Smooth muscle cell (in vitro differentiated cells): ENCODE measurements around the gene FRZB. TPM values are rescaled to one million over a fixed set of nuclear protein-coding genes. Genes with fewer than 3 reads are reported as not detected.

ENCODE experiments used
- DNase-seq: peaks from one replicate; lab custom pipeline; 2025; ENCODE audit not compliant: unreplicated experiment; lab: John Stamatoyannopoulos, UW
- H2AFZ ChIP-seq: fragments of 200-600 bp; sonication (generic); 2 replicates; pipeline ENCODE4 v1.6.0; 2016; ENCODE audit warnings: antibody characterized with exemption, low read depth, mild to moderate bottlenecking
- H3F3A ChIP-seq: fragments of 200-600 bp; sonication (generic); 2 replicates; pipeline ENCODE4 v1.6.0; 2017; ENCODE audit warnings: antibody characterized with exemption, low read depth
- H3K27ac ChIP-seq: fragments of 200-600 bp; sonication (generic); 2 replicates; pipeline ENCODE4 v1.5.1; 2016; ENCODE audit warnings: low read depth, mild to moderate bottlenecking
- H3K27me3 ChIP-seq: fragments of 200-600 bp; sonication (generic); 2 replicates; pipeline ENCODE4 v1.6.1; 2016; ENCODE audit warnings: low read depth, mild to moderate bottlenecking
- H3K36me3 ChIP-seq: fragments of 200-600 bp; sonication (generic); 2 replicates; pipeline ENCODE4 v1.5.1; 2016; ENCODE audit warnings: low read depth
- H3K4me1 ChIP-seq: fragments of 200-600 bp; sonication (generic); 2 replicates; pipeline ENCODE4 v1.5.1; 2016; ENCODE audit warnings: low read depth
- H3K4me2 ChIP-seq: fragments of 200-600 bp; sonication (generic); 2 replicates; pipeline ENCODE4 v1.6.0; 2016; ENCODE audit warnings: mild to moderate bottlenecking
- H3K4me3 ChIP-seq: fragments of 200-600 bp; sonication (generic); 2 replicates; pipeline ENCODE4 v1.5.1; 2016; ENCODE audit warnings: mild to moderate bottlenecking
- H3K79me2 ChIP-seq: fragments of 200-600 bp; sonication (generic); 2 replicates; pipeline ENCODE4 v1.6.0; 2016; ENCODE audit warnings: low read depth, mild to moderate bottlenecking
- H3K9ac ChIP-seq: fragments of 200-600 bp; sonication (generic); 2 replicates; pipeline ENCODE4 v1.6.0; 2016; ENCODE audit warnings: low read depth
- H3K9me3 ChIP-seq: fragments of 200-600 bp; sonication (generic); replicated peaks from 2 replicates; pipeline ENCODE4 v1.5.1; 2016; ENCODE audit warnings: low read depth
- H4K20me1 ChIP-seq: fragments of 200-600 bp; sonication (generic); 2 replicates; pipeline ENCODE4 v1.6.0; 2016; ENCODE audit warnings: low read depth
- WGBS: methylation state at CpG from one replicate; pipeline ENCODE4 v1.1.7; 2016; ENCODE audit warnings: low lambda C conversion rate; 5-methylcytosine and 5-hydroxymethylcytosine counted together
- polyA plus RNA-seq: library from polyadenylated mRNA; unstranded; fragments of >200 nt; fragmentation: Nextera tagmentation; extraction: Ambion mirVana; gene quantifications from 2 replicates; pipeline ENCODE4 v1.2.1, GENCODE V29; 2016
- total RNA-seq: library from RNA; depleted of rRNA; stranded (reverse); fragments of >200 nt; gene quantifications from 2 replicates; pipeline ENCODE4 v1.2.3, GENCODE V29; 2014
- TF ChIP-seq, protein P1 (sequence below): fragments of 200-600 bp; sonication (generic); IDR thresholded peaks from 2 replicates; pipeline ENCODE4 v1.5.1; 2017; ENCODE audit warnings: borderline replicate concordance, mild to moderate bottlenecking, antibody characterized with exemption; ENCODE audit not compliant: insufficient read depth, poor library complexity, severe bottlenecking

Gene FRZB, protein sequence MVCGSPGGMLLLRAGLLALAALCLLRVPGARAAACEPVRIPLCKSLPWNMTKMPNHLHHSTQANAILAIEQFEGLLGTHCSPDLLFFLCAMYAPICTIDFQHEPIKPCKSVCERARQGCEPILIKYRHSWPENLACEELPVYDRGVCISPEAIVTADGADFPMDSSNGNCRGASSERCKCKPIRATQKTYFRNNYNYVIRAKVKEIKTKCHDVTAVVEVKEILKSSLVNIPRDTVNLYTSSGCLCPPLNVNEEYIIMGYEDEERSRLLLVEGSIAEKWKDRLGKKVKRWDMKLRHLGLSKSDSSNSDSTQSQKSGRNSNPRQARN
- total RNA-seq (11.2 and 12.4 TPM in 2 replicates), polyA plus RNA-seq (30.6 and 33.5 TPM in 2 replicates)

DNA sequence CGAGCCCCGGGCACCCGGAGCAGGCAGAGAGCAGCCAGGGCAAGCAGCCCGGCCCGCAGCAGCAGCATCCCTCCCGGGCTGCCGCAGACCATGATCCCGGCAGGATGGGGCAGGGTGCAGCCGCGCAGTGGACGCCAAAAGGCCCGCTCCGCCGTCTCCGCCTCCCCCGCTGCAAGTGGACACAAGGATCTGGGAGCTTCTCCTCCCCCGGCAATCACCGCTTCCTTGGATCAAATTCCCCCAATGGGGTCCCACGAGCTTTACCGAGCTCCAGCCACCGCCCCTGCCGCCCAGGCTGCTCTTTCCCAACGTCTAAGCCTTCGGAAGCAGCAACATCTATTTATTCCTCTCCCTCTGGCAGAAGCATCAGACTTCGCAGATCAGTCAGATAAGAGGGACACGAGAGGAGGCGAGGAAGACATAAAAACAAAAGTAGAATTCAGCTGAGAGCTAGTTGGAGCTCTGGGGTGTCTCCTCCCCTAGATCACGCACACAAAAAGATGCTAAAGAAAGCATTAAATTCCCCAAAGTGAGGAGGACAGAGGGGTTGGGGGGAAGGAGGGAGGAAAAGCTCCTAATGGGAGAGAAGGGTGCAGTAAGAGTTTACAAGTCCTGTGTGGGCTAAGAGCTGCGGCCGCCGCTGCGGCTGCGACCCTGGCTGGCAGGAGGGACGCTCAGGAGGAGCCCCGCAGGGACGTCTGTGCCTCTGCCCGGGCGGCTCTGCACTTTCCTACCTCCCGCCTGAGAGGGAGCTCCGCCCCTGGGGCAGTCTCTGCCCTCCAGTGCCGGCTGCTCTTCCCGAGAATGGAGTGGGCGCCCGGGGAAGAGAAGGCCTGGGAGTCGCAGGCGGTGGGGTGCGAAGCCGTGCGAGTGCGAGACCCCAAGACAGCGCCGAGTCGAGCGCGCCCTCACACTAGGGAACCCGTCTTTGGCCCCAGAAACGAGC lies at the start of gene FRZB:
TSS of gene FRZB (minus strand) at position 177 of the 946 bp plus-strand sequence. CDS start at position 92, 85 bp downstream.
- DNase-seq = peak; percentile 36
- no peak within 1 kb of the TSS for H3K27ac ChIP-seq

DNA sequence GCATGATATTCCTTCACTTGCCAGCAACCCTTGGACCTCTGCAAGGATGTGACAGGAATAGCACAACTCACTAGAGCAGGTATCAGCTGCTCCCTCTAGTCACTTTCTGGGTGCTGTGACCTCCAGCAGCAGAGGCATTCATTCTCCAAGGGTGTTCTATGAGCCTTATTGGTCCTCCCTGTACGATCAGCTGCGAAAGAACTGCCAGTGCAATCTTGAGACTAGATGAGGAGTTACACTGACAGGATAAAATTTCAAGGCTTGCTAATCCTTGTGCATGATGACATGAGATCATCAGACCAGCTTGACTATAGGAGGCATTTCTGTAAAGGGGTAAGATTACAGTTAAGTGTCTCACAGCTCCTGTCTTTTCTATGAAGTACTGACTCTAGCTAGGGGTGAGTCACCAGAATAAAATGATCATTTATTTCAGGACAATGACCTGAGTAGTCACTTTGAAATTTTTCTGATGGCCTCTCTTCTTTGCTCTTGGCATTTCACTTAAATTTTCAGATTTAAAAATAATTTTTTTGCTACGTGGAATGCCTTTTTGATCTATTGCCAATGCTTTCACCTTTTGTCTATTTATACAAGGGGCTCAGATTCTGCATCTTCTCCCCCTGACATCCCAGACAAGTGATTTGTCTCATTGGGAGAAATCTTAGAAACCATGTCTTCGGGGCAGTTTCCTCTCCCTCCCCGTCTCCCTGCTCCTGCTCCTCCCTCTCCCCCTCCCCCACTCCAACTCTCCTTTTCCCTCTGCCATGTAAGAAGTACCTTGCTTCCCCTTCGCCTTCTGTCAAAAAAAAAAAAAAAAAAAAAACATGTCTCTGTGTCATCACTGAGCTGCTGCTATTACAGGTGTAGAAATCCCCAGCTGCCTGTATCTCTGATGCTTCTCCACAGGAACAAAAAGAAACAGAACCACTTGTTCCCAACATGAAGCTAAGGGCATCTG lies 49.2 kb upstream of the FRZB start:
- Histone ChIP-seq H3K4me2 (peak overlapping the region; percentile 55), H3K4me3 (no peak overlapping the region), H4K20me1 (peaks cover 12% of the 10 kb centered on the region), H3F3A (peaks cover 12% of the 10 kb centered on the region), H3K79me2 (no peaks in the 10 kb centered on the region), H3K27ac (peak overlapping the region; percentile 69), H2AFZ (no peak overlapping the region), H3K36me3 (peaks cover 4% of the 10 kb centered on the region), H3K9ac (peak overlapping the region; percentile 10), H3K4me1 (peaks cover 3% of the 10 kb centered on the region), H3K27me3 (no peaks in the 10 kb centered on the region), H3K9me3 (no peaks in the 10 kb centered on the region)
- DNase-seq = no peak
- 35% methylated on average over 4 of the region's 6 CpGs for WGBS
- TF ChIP-seq, protein P1, sequence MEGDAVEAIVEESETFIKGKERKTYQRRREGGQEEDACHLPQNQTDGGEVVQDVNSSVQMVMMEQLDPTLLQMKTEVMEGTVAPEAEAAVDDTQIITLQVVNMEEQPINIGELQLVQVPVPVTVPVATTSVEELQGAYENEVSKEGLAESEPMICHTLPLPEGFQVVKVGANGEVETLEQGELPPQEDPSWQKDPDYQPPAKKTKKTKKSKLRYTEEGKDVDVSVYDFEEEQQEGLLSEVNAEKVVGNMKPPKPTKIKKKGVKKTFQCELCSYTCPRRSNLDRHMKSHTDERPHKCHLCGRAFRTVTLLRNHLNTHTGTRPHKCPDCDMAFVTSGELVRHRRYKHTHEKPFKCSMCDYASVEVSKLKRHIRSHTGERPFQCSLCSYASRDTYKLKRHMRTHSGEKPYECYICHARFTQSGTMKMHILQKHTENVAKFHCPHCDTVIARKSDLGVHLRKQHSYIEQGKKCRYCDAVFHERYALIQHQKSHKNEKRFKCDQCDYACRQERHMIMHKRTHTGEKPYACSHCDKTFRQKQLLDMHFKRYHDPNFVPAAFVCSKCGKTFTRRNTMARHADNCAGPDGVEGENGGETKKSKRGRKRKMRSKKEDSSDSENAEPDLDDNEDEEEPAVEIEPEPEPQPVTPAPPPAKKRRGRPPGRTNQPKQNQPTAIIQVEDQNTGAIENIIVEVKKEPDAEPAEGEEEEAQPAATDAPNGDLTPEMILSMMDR = no peak

More for the DNA sequence above, at the start of gene FRZB:
- 3% methylated on average over 54 of the region's 57 CpGs for WGBS
- Histone ChIP-seq H3K4me3 (peak within 1 kb of the TSS; percentile 62), H3K9me3 (no peaks in the 10 kb centered on the region), H3K4me2 (peak within 1 kb of the TSS; percentile 95), H4K20me1 (no peaks in the 10 kb centered on the region), H3K27me3 (peaks cover 6% of the 10 kb centered on the region), H3K9ac (peak within 1 kb of the TSS; percentile 46), H3K36me3 (no peaks in the 10 kb centered on the region), H3K4me1 (peaks cover 35% of the 10 kb centered on the region), H3K79me2 (no peaks in the 10 kb centered on the region), H2AFZ (peak within 1 kb of the TSS; percentile 96), H3F3A (peaks cover 4% of the 10 kb centered on the region)
- TF ChIP-seq, protein P1 = no peak

- Histone ChIP-seq H4K20me1 (peaks cover 12% of the 10 kb centered on the region), H3K9me3 (no peaks in the 10 kb centered on the region), H3K36me3 (peaks cover 4% of the 10 kb centered on the region), H2AFZ (no peak overlapping the region), H3K4me3 (no peak overlapping the region), H3K9ac (no peak overlapping the region), H3K4me1 (peaks cover 3% of the 10 kb centered on the region), H3K79me2 (no peaks in the 10 kb centered on the region), H3K4me2 (peak overlapping the region; percentile 53), H3F3A (peaks cover 12% of the 10 kb centered on the region), H3K27me3 (no peaks in the 10 kb centered on the region), H3K27ac (peak overlapping the region; percentile 69)
- no peak for DNase-seq
- WGBS = 90% methylated on average over 1 of the region's 1 CpG
- TF ChIP-seq, protein P1 = no peak
Observed at GRCh38 chr2:182914852-182915251, 48.4 kb upstream of the FRZB start.
